Head of caudate nucleus (tissue), 42 donors: ENCODE data around the gene KRTAP10-2.
"Not testable (repeated sequence)": the region's sequence is repeated elsewhere in the genome, so short reads cannot be mapped to it uniquely, and the experiment has no call there.

Experiments
- DNase-seq, 42 donors: peaks; one replicate each; pipeline versions ENCODE4 v3.0.0 to v3.0.0-alpha.2; 2020 to 2021; ENCODE audit warnings: mixed read lengths in 7 of 42
- intact Hi-C: fragments of 100-400 bp; cut with DNase I; formaldehyde crosslinking; loops from one replicate; pipeline ENCODE4 v1.15.0; 2022

Gene KRTAP10-2

GRCh38 chr21:44511219-44511937 is 39.9 kb downstream of the KRTAP10-2 start:
- no peak for DNase-seq
- intact Hi-C loops, result loop anchor here (10.0 kb wide), 1 partner anchor 283 kb away; no protein-coding TSS in a partner anchor

- intact Hi-C loops, result loop anchor here (10.0 kb wide), 1 partner anchor 284 kb away; no protein-coding TSS in a partner anchor
- peak in 41 of 42 donors; percentile 14 to 81 (median 58) for DNase-seq
These were observed 40.6 kb downstream of the KRTAP10-2 start for GRCh38 chr21:44510508-44511218.

- DNase-seq, result no peak
- intact Hi-C loops, result loop anchor here (10.0 kb wide), 1 partner anchor 285 kb away; no protein-coding TSS in a partner anchor
These were observed 41.2 kb downstream of the KRTAP10-2 start for GRCh38 chr21:44510109-44510507.

GRCh38 chr21:44509539-44509938 is 41.8 kb downstream of the KRTAP10-2 start:
- intact Hi-C loops, result no loop called here
- DNase-seq, result peak in 11 of 42 donors; percentile 11 to 41 (median 24)

GRCh38 chr21:44508711-44509445 is 42.4 kb downstream of the KRTAP10-2 start:
- no peak for DNase-seq
- intact Hi-C loops, result no loop called here

GRCh38 chr21:44508426-44508710 is 42.9 kb downstream of the KRTAP10-2 start:
- intact Hi-C loops, result no loop called here
- DNase-seq, result no peak

- intact Hi-C loops, result no loop called here
These were observed 43.5 kb downstream of the KRTAP10-2 start for GRCh38 chr21:44507673-44508425.

GRCh38 chr21:44506279-44507255 is 44.7 kb downstream of the KRTAP10-2 start:
- DNase-seq, result no peak
- intact Hi-C loops, result no loop called here

More at GRCh38 chr21:44507673-44508425, 43.5 kb downstream of the KRTAP10-2 start:
- no peak for DNase-seq

GRCh38 chr21:44505673-44506278 is 45.5 kb downstream of the KRTAP10-2 start:
- DNase-seq, result no peak
- intact Hi-C loops, result no loop called here

- intact Hi-C loops, result no loop called here
- no peak for DNase-seq
These were observed 47.4 kb downstream of the KRTAP10-2 start for GRCh38 chr21:44503901-44504399.

- DNase-seq, intact Hi-C loops: not testable (repeated sequence)
These were observed 48.1 kb downstream of the KRTAP10-2 start for GRCh38 chr21:44503006-44503889.

- intact Hi-C loops, result no loop called here
- no peak for DNase-seq
These were observed 48.9 kb downstream of the KRTAP10-2 start for GRCh38 chr21:44502171-44502958.
